OCI-LY7 (cell line): ENCODE measurements around the gene ST3GAL3. TPM values are rescaled to one million over a fixed set of nuclear protein-coding genes. Genes with fewer than 3 reads are reported as not detected.

Experiments used
- BruUV-seq: library from RNA; stranded (reverse); fragments of 400-500 nt; replicated peaks from 2 replicates; lab custom pipeline; 2021; lab: Mats Ljungman, UMichigan
- CTCF ChIA-PET: fragments of 300-600 bp; sonication (Branson Sonifier 250); formaldehyde crosslinking; loops from one replicate; lab custom pipeline; 2022; ENCODE audit warnings: antibody characterized with exemption; ENCODE audit not compliant: unreplicated experiment; lab: Charles Lee
- POLR2A ChIA-PET: fragments of 300-600 bp; sonication (Branson Sonifier 250); formaldehyde crosslinking; loops from one replicate; lab custom pipeline; 2022; ENCODE audit warnings: antibody characterized with exemption; lab: Charles Lee
- DNase-seq: peaks from one replicate; pipeline ENCODE4 v3.0.0-alpha.2; 2015; ENCODE audit warnings: low spot score
- H2AFZ ChIP-seq: fragments of 200-600 bp; sonication (generic), shearing (Covaris generic); 2 replicates; pipeline ENCODE4 v1.6.1; 2014; ENCODE audit warnings: mild to moderate bottlenecking, antibody characterized with exemption, low read length, moderate library complexity
- H3K27ac ChIP-seq: fragments of 200-600 bp; sonication (generic); 2 replicates; pipeline ENCODE4 v1.5.1; 2014; ENCODE audit warnings: mixed run types, low read depth, mild to moderate bottlenecking, moderate library complexity, low read length, inconsistent platforms; ENCODE audit not compliant: poor library complexity, severe bottlenecking
- H3K36me3 ChIP-seq: fragments of 200-600 bp; sonication (generic); 2 replicates; pipeline ENCODE4 v1.6.1; 2014; ENCODE audit warnings: mild to moderate bottlenecking, antibody characterized with exemption, low read length, moderate library complexity, mixed read lengths; ENCODE audit not compliant: insufficient read depth
- H3K4me1 ChIP-seq: fragments of 200-600 bp; sonication (generic); 2 replicates; pipeline ENCODE4 v1.5.1; 2014; ENCODE audit warnings: mild to moderate bottlenecking, low read length; ENCODE audit not compliant: insufficient read depth, poor library complexity, severe bottlenecking
- H3K4me2 ChIP-seq: fragments of 200-600 bp; sonication (generic); 2 replicates; pipeline ENCODE4 v1.6.1; 2014; ENCODE audit warnings: mild to moderate bottlenecking, low read length
- H3K4me3 ChIP-seq: fragments of 200-600 bp; sonication (generic); 2 replicates; pipeline ENCODE4 v1.5.1; 2014; ENCODE audit warnings: mild to moderate bottlenecking, low read depth, low read length; ENCODE audit not compliant: poor library complexity, severe bottlenecking
- H3K79me2 ChIP-seq: fragments of 200-600 bp; sonication (generic); 2 replicates; pipeline ENCODE4 v1.6.1; 2016; ENCODE audit warnings: low read depth, mild to moderate bottlenecking, low read length, moderate library complexity, mixed read lengths; ENCODE audit not compliant: insufficient read depth
- H3K9me2 ChIP-seq: fragments of 200-600 bp; sonication (generic); 2 replicates; pipeline ENCODE4 v1.6.1; 2016; ENCODE audit warnings: mild to moderate bottlenecking, low read length, mixed read lengths; ENCODE audit not compliant: insufficient read depth
- H3K9me3 ChIP-seq: fragments of 200-600 bp; sonication (generic); 2 replicates; pipeline ENCODE4 v1.6.1; 2014; ENCODE audit warnings: mild to moderate bottlenecking, mixed run types, low read length, mixed read lengths
- H4K20me1 ChIP-seq: fragments of 200-600 bp; sonication (generic); 2 replicates; pipeline ENCODE4 v1.6.1; 2014; ENCODE audit warnings: mild to moderate bottlenecking, antibody characterized with exemption, low read length, moderate library complexity, mixed read lengths; ENCODE audit not compliant: insufficient read depth
- CTCF ChIP-seq: fragments of 200-600 bp; sonication (generic); conservative IDR thresholded peaks from 2 replicates; pipeline ENCODE4 v1.5.1; 2014; ENCODE audit warnings: mild to moderate bottlenecking, antibody characterized with exemption, low read length, moderate library complexity, mixed read lengths
- EZH2phosphoT487 ChIP-seq: fragments of 200-600 bp; sonication (generic); IDR thresholded peaks from 2 replicates; pipeline ENCODE4 v1.6.1; 2018; ENCODE audit warnings: low read depth, borderline replicate concordance, mild to moderate bottlenecking, mixed run types, antibody characterized with exemption, low read length, moderate library complexity, mixed read lengths
- intact Hi-C: fragments of 100-400 bp; cut with micrococcal nuclease; formaldehyde crosslinking; loops from one replicate; pipeline ENCODE4 v1.10.0; 2022; ENCODE audit not compliant: unreplicated experiment
- total RNA-seq, 2 experiments: library from RNA; depleted of rRNA in 1 of 2; stranded (reverse); fragments of >200 nt in 1 of 2; shearing (Covaris generic) in 1 of 2; gene quantifications; 2 replicates each; pipeline ENCODE4 v1.2.3, GENCODE V29; 2014 to 2022

The ST3GAL3 gene
- total RNA-seq, 2 experiments from 2014 or later, result 24.0 to 45.0 TPM

GRCh38 chr1:43874716-43875115 is 167.4 kb downstream of the ST3GAL3 start:
- ChIA-PET CTCF (no interaction called here), POLR2A (interaction anchor here (0.9 kb wide), 1 partner anchor 22 kb away, joined by 3 read pairs; no protein-coding TSS in a partner anchor)
- no peak overlapping the region for H3K27ac ChIP-seq
- H3K4me1 ChIP-seq, result no peaks in the 10 kb centered on the region
- no peaks in the 10 kb centered on the region for H3K9me3 ChIP-seq
- no peaks in the 10 kb centered on the region for H3K79me2 ChIP-seq
- no peak for DNase-seq
- H3K4me2 ChIP-seq, result no peak overlapping the region
- no peak overlapping the region for H2AFZ ChIP-seq
- no peak for TF ChIP-seq CTCF
- no peak for TF ChIP-seq EZH2phosphoT487
- no TSS peak for BruUV-seq
- H3K36me3 ChIP-seq, result no peaks in the 10 kb centered on the region
- intact Hi-C loops, result no loop called here
- H4K20me1 ChIP-seq, result no peaks in the 10 kb centered on the region
- no peak overlapping the region for H3K4me3 ChIP-seq
- H3K9me2 ChIP-seq, result no peaks in the 10 kb centered on the region

GRCh38 chr1:43875331-43875730 is 168.0 kb downstream of the ST3GAL3 start:
- TF ChIP-seq CTCF (no peak), EZH2phosphoT487 (no peak)
- Histone ChIP-seq H3K36me3 (no peaks in the 10 kb centered on the region), H3K4me1 (no peaks in the 10 kb centered on the region), H3K4me3 (no peak overlapping the region), H3K79me2 (no peaks in the 10 kb centered on the region), H2AFZ (no peak overlapping the region), H3K9me3 (no peaks in the 10 kb centered on the region), H3K9me2 (no peaks in the 10 kb centered on the region), H4K20me1 (no peaks in the 10 kb centered on the region), H3K27ac (no peak overlapping the region), H3K4me2 (no peak overlapping the region)
- CTCF ChIA-PET, result no interaction called here
- intact Hi-C loops, result no loop called here
- no TSS peak for BruUV-seq
- DNase-seq, result no peak
- POLR2A ChIA-PET, result interaction anchor here (0.9 kb wide), 1 partner anchor 21 kb away, joined by 3 read pairs; no protein-coding TSS in a partner anchor

- intact Hi-C loops, result no loop called here
- Histone ChIP-seq H3K4me1 (no peaks in the 10 kb centered on the region), H3K27ac (no peak overlapping the region), H4K20me1 (no peaks in the 10 kb centered on the region), H3K79me2 (no peaks in the 10 kb centered on the region), H3K4me2 (no peak overlapping the region), H2AFZ (no peak overlapping the region), H3K4me3 (no peak overlapping the region), H3K9me3 (no peaks in the 10 kb centered on the region), H3K9me2 (no peaks in the 10 kb centered on the region), H3K36me3 (no peaks in the 10 kb centered on the region)
- ChIA-PET POLR2A (interaction anchor here (1.1 kb wide), 1 partner anchor 21 kb away, joined by 3 read pairs; no protein-coding TSS in a partner anchor), CTCF (no interaction called here)
- BruUV-seq, result no TSS peak
- no peak for DNase-seq
- TF ChIP-seq CTCF (no peak), EZH2phosphoT487 (no peak)
Observed at GRCh38 chr1:43877101-43877500, 169.8 kb downstream of the ST3GAL3 start.
